GM19328 (cell line): Measurements from ENCODE around the gene CSRNP3.

Experiments
- ATAC-seq: cut with Tn5 transposase; IDR thresholded peaks from one replicate; pipeline ENCODE4 v1.9.1; 2021; ENCODE audit warnings: mild to moderate bottlenecking, moderate library complexity; ENCODE audit not compliant: unreplicated experiment

Gene CSRNP3

GRCh38 chr2:165536851-165537499 lies 67.5 kb downstream of the CSRNP3 start:
- no peak for ATAC-seq

- ATAC-seq = no peak
These were observed 70.5 kb downstream of the CSRNP3 start for GRCh38 chr2:165539985-165540384.

GRCh38 chr2:165544897-165545296 lies 75.4 kb downstream of the CSRNP3 start:
- ATAC-seq = peak; percentile 74

- no peak for ATAC-seq
These were observed 78.4 kb downstream of the CSRNP3 start for GRCh38 chr2:165547900-165548299.

- ATAC-seq = no peak
These were observed 80.1 kb downstream of the CSRNP3 start for GRCh38 chr2:165549619-165550018.

- ATAC-seq = peak; percentile 59
These were observed 89.3 kb downstream of the CSRNP3 start for GRCh38 chr2:165558832-165559231.

- no peak for ATAC-seq
These were observed 91.0 kb downstream of the CSRNP3 start for GRCh38 chr2:165560377-165560988.

- no peak for ATAC-seq
These were observed 92.0 kb downstream of the CSRNP3 start for GRCh38 chr2:165561516-165561915.

GRCh38 chr2:165562233-165562632 lies 92.7 kb downstream of the CSRNP3 start:
- no peak for ATAC-seq

GRCh38 chr2:165563468-165564225 lies 94.1 kb downstream of the CSRNP3 start:
- ATAC-seq = no peak

- ATAC-seq = no peak
These were observed 96.5 kb downstream of the CSRNP3 start for GRCh38 chr2:165566008-165566407.

- ATAC-seq = no peak
These were observed 97.8 kb downstream of the CSRNP3 start for GRCh38 chr2:165567273-165567672.

- ATAC-seq = no peak
These were observed 98.9 kb downstream of the CSRNP3 start for GRCh38 chr2:165568361-165568760.

- no peak for ATAC-seq
These were observed 102.0 kb downstream of the CSRNP3 start for GRCh38 chr2:165571477-165571876.

GRCh38 chr2:165572151-165572550 lies 102.7 kb downstream of the CSRNP3 start:
- no peak for ATAC-seq

- no peak for ATAC-seq
These were observed 104.3 kb downstream of the CSRNP3 start for GRCh38 chr2:165573534-165574461.

- ATAC-seq = no peak
These were observed 105.6 kb downstream of the CSRNP3 start for GRCh38 chr2:165575044-165575615.

GRCh38 chr2:165576409-165577154 lies 107.1 kb downstream of the CSRNP3 start:
- ATAC-seq = no peak

- ATAC-seq = no peak
These were observed 112.9 kb downstream of the CSRNP3 start for GRCh38 chr2:165582409-165582808.
